ENCODE measurements around the gene CTSD.
"Not testable (repeated sequence)": the region's sequence is repeated elsewhere in the genome, so short reads cannot be mapped to it uniquely, and the experiment has no call there.

DNA sequence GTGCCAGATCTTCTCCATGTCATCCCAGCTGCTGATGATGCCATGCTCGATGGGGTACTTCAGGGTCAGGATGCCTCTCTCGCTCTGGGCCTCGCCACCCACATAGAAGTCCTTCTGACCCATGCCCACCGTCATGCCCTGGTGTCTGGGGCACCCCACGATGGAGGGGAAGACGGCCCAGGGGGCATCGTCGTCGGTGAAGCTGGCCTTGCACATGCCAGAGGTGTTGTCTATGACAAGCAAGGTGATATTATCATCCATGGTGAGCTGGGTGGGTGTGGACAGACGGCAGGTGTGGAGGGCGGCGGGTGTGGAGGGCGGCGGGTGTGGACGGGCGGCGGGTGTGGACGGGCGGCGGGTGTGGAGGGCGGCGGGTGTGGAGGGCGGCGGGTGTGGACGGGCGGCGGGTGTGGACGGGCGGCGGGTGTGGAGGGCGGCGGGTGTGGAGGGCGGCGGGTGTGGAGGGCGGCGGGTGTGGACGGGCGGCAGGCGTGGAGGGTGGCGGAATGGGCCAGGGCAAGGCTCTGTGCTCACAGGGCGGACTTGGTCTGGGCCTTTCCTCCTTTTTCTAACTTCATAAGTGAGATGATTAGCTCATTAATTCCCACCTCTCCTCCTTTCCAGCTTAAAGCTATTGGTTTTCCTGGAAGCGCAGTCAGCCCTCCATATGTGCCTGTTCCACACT lies 40.2 kb upstream of the CTSD start:
- not testable (repeated sequence) for TF ChIP-seq POLR2A (IDR thresholded peaks at IDR 0.05; ENCODE audit: low read length); GATA1 (IDR thresholded peaks at IDR 0.05; ENCODE audit: low read depth, low read length)
